ENCODE results near the gene SGPL1. TPM values are rescaled to one million over a fixed set of nuclear protein-coding genes. Genes with fewer than 3 reads are reported as not detected.

SGPL1 gene
- total RNA-seq, 1 experiment from 2014 or later: 52.6 TPM

- no peaks in the 10 kb centered on the region for H3K4me1 Mint-ChIP-seq
- H3K79me2 ChIP-seq (ENCODE audit: insufficient read depth, low read length): no peaks in the 10 kb centered on the region
- no peaks in the 10 kb centered on the region for H3K23me2 ChIP-seq (ENCODE audit: insufficient read length, low read depth, low read length, poor library complexity, severe bottlenecking)
- H3K23ac ChIP-seq (ENCODE audit: insufficient read length, low read depth, low read length): no peak overlapping the region
- no peak overlapping the region for H2BK20ac ChIP-seq (ENCODE audit: low read depth, low read length, poor library complexity, severe bottlenecking)
- H2BK5ac ChIP-seq (ENCODE audit: insufficient read length, low read length): no peak overlapping the region
- no peak for DNase-seq
- no peaks in the 10 kb centered on the region for H3K9me3 ChIP-seq (ENCODE audit: control insufficient read depth, low read depth, low read length)
- H3K27me3 Mint-ChIP-seq (ENCODE audit: low read depth): peaks cover 4% of the 10 kb centered on the region
- no peak overlapping the region for H2BK120ac ChIP-seq (ENCODE audit: low read depth, low read length, poor library complexity, severe bottlenecking)
- H4K91ac ChIP-seq (ENCODE audit: insufficient read length, low read depth, low read length): no peak overlapping the region
- H2BK15ac ChIP-seq (ENCODE audit: low read depth, low read length): no peak overlapping the region
- H3K4me1 ChIP-seq (ENCODE audit: insufficient read depth, low read length): no peaks in the 10 kb centered on the region
- H3K9ac ChIP-seq (ENCODE audit: extremely low read depth, insufficient read length, low read length): no peak overlapping the region
- no peak overlapping the region for H3K27ac ChIP-seq (ENCODE audit: insufficient read length, low read depth, low read length)
- H3K14ac ChIP-seq (ENCODE audit: insufficient read depth, low read length): no peak overlapping the region
- no peaks in the 10 kb centered on the region; a peak in 1 of 5 replicates for H3K9me3 Mint-ChIP-seq
- H3K27me3 ChIP-seq (ENCODE audit: insufficient read depth, low read length): no peaks in the 10 kb centered on the region
- no peak overlapping the region for H3K4ac ChIP-seq (ENCODE audit: low read depth, low read length)
- TF ChIP-seq CTCF (conservative IDR thresholded peaks at IDR 0.05): no peak
- H2AK5ac ChIP-seq (ENCODE audit: insufficient read length, low read length): no peak overlapping the region
- no CpG with 5 or more reads among the region's 5 CpGs for WGBS (ENCODE audit: extremely low coverage, insufficient read length, low lambda C conversion rate)
- no peaks in the 10 kb centered on the region for H3K79me1 ChIP-seq (ENCODE audit: insufficient read depth, low read depth, low read length, poor library complexity, severe bottlenecking)
- H3T11ph ChIP-seq (ENCODE audit: low read length): no peak overlapping the region
- H3K36me3 Mint-ChIP-seq (ENCODE audit: insufficient read depth in 1 of 3, low read depth in 3 of 3): no peaks in the 10 kb centered on the region
- no peak overlapping the region for H3K56ac ChIP-seq (ENCODE audit: insufficient read length, low read depth, low read length)
- H3K18ac ChIP-seq (ENCODE audit: insufficient read length, low read depth, low read length): no peak overlapping the region
- no peak overlapping the region for H3K4me2 ChIP-seq (ENCODE audit: insufficient read depth, insufficient read length, low read length)
- no peaks in the 10 kb centered on the region for H4K20me1 ChIP-seq (ENCODE audit: control insufficient read depth, insufficient read depth, insufficient read length)
- no peak overlapping the region for H2AFZ ChIP-seq (ENCODE audit: low read length)
- H3K4me3 Mint-ChIP-seq: no peak overlapping the region
- no peak overlapping the region for H3K27ac Mint-ChIP-seq
- no peak overlapping the region for H4K5ac ChIP-seq (ENCODE audit: insufficient read length, low read depth, low read length)
- no peak overlapping the region for H2BK12ac ChIP-seq (ENCODE audit: insufficient read length, low read depth, low read length)
- H4K8ac ChIP-seq (replicated peaks; ENCODE audit: insufficient read length, low read depth, low read length): no peak overlapping the region
These were observed 24.2 kb upstream of the SGPL1 start for GRCh38 chr10:70791386-70792039.
